LNCaP clone FGC (cell line): Measurements from ENCODE around the gene RAB3A.

Experiments
- DNase-seq: peaks from one replicate; pipeline ENCODE4 v3.0.0-alpha.2; 2011; ENCODE audit warnings: low read depth
- H3K4me3 ChIP-seq: 2 replicates; pipeline ENCODE4 v1.5.1; 2011; ENCODE audit warnings: mild to moderate bottlenecking, low read depth, low read length, control low read depth
- TF ChIP-seq, protein P1 (sequence below): IDR thresholded peaks from 2 replicates; pipeline ENCODE4 v1.5.1; 2012; ENCODE audit warnings: mild to moderate bottlenecking; ENCODE audit not compliant: control insufficient read depth, insufficient read depth; ENCODE audit errors: extremely low read depth

Gene RAB3A

DNA sequence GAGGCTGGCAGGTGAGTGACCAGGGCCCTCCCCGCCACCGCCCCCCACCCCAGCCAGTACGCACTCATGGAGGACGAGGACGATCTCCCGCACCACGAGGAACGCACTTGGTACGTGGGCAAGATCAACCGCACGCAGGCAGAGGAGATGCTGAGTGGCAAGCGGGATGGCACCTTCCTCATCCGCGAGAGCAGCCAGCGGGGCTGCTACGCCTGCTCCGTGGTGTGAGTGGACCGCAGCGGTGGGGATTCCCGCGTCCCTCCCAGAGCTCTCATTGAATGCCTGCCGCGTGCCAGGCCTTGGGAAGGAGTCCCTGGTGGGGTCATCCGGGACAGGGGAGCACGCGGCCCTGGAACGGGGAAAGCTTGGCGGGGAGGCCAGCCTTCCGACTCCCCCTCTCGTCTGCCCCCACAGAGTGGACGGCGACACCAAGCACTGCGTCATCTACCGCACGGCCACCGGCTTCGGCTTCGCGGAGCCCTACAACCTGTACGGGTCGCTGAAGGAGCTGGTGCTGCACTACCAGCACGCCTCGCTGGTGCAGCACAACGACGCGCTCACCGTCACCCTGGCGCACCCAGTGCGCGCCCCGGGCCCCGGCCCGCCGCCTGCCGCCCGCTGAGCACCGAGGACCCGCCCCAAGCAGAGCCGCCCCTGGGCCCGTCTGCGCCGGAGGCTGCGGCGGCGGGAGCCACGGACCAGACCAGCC, 35.0 kb downstream of the RAB3A start:
- H3K4me3 ChIP-seq = no peak overlapping the region
- TF ChIP-seq, protein P1, sequence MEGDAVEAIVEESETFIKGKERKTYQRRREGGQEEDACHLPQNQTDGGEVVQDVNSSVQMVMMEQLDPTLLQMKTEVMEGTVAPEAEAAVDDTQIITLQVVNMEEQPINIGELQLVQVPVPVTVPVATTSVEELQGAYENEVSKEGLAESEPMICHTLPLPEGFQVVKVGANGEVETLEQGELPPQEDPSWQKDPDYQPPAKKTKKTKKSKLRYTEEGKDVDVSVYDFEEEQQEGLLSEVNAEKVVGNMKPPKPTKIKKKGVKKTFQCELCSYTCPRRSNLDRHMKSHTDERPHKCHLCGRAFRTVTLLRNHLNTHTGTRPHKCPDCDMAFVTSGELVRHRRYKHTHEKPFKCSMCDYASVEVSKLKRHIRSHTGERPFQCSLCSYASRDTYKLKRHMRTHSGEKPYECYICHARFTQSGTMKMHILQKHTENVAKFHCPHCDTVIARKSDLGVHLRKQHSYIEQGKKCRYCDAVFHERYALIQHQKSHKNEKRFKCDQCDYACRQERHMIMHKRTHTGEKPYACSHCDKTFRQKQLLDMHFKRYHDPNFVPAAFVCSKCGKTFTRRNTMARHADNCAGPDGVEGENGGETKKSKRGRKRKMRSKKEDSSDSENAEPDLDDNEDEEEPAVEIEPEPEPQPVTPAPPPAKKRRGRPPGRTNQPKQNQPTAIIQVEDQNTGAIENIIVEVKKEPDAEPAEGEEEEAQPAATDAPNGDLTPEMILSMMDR = no peak
- no peak for DNase-seq

DNA sequence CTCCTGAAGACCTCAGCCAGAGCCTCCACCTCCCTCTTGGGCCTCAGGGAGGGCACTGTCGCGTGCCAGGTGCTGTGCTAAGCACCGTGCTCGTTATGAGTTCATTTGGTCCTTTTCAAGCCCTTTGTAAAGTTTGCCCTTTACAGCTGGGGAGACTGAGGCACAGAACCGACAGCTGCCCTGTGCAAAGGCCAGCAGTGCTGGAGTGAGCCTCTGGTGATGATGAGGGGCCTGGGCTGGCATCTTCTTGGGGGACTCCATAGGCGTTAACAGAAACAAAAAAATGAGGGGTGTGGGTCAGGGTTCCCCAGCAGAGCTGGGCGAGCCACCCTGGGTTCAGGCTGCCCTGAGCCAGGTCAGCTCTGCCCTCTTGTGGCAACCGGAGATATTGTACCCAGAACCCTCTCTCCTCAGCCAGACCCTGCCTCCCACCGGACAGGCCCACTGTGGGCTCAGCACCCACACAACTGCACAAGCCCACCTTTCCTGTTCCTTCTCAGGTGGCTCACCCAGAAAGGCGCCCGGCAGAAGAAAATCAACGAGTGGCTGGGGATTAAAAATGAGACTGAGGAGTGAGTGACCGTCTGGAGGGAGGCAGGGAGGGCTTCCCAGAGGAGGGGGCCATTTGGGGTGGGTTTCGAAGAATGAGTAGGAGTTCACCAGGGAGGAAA, 35.7 kb downstream of the RAB3A start:
- TF ChIP-seq, protein P1 = peak; percentile 68
- no peak for DNase-seq
- no peak overlapping the region for H3K4me3 ChIP-seq

DNA sequence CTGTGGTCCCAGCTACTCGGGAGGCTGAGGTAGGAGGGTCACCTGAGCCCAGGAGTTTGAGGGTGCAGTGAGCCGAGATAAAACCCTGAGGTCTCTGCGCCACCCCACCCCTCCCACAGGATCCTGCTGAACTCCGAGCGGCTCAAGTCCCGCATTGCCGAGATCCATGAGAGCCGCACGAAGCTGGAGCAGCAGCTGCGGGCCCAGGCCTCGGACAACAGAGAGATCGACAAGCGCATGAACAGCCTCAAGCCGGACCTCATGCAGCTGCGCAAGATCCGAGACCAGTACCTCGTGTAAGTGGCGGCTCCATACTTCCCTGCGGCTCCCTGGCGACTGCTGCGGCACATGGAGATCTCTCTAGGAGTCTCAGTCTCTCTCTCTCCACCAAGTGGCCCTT, 36.8 kb downstream of the RAB3A start:
- DNase-seq = no peak
- TF ChIP-seq, protein P1 = no peak
- H3K4me3 ChIP-seq = no peak overlapping the region

DNA sequence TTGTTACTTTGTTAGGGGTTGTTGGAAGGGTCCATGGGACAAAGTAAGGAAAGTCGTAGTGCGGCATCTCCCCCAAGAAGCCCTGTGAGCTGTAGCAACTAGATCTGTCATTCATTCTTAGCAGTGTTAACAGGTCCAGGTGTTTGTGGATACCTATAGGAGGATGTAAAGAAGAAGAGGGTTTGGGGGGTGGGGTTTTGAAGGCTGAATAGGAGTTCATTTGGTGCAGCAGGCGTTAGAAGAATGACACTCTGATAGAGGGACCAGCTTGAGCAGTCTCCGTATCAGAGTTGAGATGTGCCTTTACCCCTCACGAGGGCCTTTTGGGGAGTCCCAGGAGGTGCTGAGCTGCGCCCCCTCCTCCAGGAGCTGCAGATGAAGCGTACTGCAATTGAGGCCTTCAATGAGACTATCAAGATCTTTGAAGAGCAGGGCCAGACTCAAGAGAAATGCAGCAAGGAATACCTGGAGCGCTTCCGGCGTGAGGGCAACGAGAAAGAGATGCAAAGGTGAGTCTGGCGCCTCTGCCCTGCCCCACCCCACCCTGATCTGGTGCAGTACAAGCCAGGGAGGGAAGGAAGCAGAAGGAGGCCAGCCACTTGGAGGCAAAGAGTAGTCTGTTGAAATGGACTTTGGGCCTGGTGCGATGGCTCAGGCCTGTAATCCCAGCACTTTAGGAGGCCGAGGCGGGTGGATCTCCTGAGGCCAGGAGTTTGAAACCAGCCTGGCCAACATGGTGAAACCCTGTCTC, 37.9 kb downstream of the RAB3A start:
- no peak for DNase-seq
- TF ChIP-seq, protein P1 = no peak
- no peak overlapping the region for H3K4me3 ChIP-seq

DNA sequence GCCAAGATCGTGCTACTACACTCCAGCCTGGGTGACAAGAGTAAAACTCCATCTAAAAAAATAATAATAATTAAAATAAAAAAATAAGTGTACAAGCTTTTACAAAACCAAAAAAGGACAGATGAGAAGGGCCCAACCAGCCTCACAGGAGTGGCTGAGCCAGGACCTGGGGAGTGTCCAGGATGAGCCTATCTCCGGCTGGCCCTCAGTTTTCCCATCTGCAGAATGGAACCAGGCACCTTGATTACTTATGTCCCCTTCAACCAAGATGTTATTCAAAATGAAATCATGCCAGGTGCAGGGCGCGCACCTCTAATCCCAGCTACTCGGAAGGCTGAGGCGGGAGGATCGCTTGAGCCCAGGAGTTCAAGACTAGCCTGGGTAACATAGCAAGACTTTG, 39.8 kb downstream of the RAB3A start:
- H3K4me3 ChIP-seq = no peak overlapping the region
- no peak for DNase-seq
- TF ChIP-seq, protein P1 = no peak

DNA sequence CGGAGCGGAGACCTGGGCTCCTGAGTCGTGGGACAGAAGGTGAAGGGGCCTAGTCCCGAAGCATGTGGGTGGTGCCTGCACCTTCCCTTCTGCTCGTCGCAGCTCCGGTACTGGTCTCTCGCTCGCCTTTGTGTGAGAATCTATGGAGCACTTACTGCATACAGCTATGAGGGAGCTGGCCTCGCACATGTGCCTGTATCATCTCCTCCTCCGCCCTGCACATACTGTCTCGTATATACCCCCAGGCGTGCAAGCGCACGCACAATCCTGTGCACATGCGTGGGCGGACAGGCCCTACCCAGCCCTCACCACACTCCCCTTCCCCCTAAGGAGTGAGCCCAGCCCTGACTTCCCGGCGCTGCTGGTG, 42.2 kb downstream of the RAB3A start:
- H3K4me3 ChIP-seq = no peak overlapping the region
- TF ChIP-seq, protein P1 = no peak
- no peak for DNase-seq
